Prostate gland (tissue), 2 donors: ENCODE measurements around the gene FCHO2.

Experiments
- POLR2A ChIP-seq: fragments of 450-650 bp; IDR thresholded peaks from one replicate; pipeline ENCODE4 v1.6.1; 2016; ENCODE audit warnings: antibody characterized with exemption, mild to moderate bottlenecking
- POLR2AphosphoS5 ChIP-seq: sonication (generic); formaldehyde crosslinking; IDR thresholded peaks from one replicate; pipeline ENCODE4 v1.6.1; 2017; ENCODE audit warnings: antibody characterized with exemption
- TF ChIP-seq, protein P1 (sequence below), 4 experiments: fragments of 200-600 bp in 2 of 4; fragments of 450-650 bp in 2 of 4; sonication (generic) in 2 of 4; IDR thresholded peaks; 1 replicate in 3 of 4; 2 replicates in 1 of 4; pipeline ENCODE4 v1.5.1; 2016 to 2019; ENCODE audit warnings: antibody characterized with exemption in 4 of 4, mild to moderate bottlenecking in 2 of 4, moderate library complexity in 2 of 4

DNA sequence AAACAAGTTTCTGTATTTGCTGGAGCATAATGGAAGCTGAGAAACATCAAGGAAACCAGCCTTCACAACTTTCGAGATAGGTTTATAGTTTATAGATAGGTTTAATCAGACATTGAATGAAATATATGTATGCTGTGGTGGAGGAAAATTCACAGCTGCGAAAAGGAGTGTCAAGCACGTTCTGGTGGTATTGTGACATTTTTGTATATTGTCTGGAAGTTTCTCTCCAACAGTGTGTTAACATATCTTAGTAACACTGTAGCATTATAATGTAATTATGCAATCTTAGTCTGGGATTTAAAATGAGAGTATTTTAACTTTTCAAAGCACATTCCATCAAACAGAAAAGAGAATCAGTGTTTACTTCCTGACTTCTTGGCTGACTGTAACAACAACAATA is 50.0 kb downstream of the FCHO2 start:
- TF ChIP-seq, protein P1, sequence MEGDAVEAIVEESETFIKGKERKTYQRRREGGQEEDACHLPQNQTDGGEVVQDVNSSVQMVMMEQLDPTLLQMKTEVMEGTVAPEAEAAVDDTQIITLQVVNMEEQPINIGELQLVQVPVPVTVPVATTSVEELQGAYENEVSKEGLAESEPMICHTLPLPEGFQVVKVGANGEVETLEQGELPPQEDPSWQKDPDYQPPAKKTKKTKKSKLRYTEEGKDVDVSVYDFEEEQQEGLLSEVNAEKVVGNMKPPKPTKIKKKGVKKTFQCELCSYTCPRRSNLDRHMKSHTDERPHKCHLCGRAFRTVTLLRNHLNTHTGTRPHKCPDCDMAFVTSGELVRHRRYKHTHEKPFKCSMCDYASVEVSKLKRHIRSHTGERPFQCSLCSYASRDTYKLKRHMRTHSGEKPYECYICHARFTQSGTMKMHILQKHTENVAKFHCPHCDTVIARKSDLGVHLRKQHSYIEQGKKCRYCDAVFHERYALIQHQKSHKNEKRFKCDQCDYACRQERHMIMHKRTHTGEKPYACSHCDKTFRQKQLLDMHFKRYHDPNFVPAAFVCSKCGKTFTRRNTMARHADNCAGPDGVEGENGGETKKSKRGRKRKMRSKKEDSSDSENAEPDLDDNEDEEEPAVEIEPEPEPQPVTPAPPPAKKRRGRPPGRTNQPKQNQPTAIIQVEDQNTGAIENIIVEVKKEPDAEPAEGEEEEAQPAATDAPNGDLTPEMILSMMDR (IDR thresholded peaks at IDR 0.05), result no peak
- TF ChIP-seq POLR2A, result no peak
- TF ChIP-seq POLR2AphosphoS5, result no peak
